B cell (primary cell): Measurements from ENCODE around the gene PVALEF.

Experiments used
- EZH2 ChIP-seq: IDR thresholded peaks from 2 replicates; pipeline ENCODE4 v1.6.1; 2012; ENCODE audit warnings: borderline replicate concordance, low read depth, mild to moderate bottlenecking, moderate library complexity, low read length; ENCODE audit not compliant: insufficient read depth, poor library complexity, severe bottlenecking
- TF ChIP-seq, protein P1 (sequence below): fragments of 200-600 bp; IDR thresholded peaks from one replicate; pipeline ENCODE4 v1.8.0; 2022; ENCODE audit warnings: antibody characterized with exemption, mild to moderate bottlenecking

DNA sequence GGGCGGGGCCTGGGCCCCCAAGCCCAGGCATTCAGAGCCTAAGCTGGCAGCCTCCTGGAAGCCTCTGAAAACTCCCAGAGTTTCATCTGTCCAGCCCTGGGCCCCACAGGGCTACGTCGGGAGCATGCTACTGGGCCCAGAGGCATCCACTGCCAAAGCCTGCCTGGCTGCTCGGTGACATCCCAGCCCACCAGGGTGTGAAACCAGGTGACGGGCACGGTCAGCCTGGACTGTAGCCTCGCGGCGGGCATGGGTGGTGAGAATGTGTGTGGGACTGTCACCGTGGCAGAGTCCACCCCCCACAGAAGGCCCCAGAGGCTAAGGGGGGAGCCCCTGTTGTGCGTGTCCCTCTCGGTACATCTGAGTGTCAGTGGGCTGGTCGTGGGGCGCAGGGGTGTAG lies 26.3 kb downstream of the PVALEF start:
- TF ChIP-seq, protein P1, sequence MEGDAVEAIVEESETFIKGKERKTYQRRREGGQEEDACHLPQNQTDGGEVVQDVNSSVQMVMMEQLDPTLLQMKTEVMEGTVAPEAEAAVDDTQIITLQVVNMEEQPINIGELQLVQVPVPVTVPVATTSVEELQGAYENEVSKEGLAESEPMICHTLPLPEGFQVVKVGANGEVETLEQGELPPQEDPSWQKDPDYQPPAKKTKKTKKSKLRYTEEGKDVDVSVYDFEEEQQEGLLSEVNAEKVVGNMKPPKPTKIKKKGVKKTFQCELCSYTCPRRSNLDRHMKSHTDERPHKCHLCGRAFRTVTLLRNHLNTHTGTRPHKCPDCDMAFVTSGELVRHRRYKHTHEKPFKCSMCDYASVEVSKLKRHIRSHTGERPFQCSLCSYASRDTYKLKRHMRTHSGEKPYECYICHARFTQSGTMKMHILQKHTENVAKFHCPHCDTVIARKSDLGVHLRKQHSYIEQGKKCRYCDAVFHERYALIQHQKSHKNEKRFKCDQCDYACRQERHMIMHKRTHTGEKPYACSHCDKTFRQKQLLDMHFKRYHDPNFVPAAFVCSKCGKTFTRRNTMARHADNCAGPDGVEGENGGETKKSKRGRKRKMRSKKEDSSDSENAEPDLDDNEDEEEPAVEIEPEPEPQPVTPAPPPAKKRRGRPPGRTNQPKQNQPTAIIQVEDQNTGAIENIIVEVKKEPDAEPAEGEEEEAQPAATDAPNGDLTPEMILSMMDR = no peak
- no peak for TF ChIP-seq EZH2
